Effector memory CD4-positive, alpha-beta T cell (primary cell): Measurements from ENCODE around the gene LRMDA.
A peak's percentile ranks its signal among the peaks of the same experiment; 100 is the strongest.

Experiments used
- DNase-seq, 3 donors: peaks; one replicate each; pipeline ENCODE4 v3.0.0-alpha.2; 2020
- H3K27ac ChIP-seq: 2 replicates; pipeline ENCODE4 v1.7.0; 2013; ENCODE audit warnings: mild to moderate bottlenecking, low read length, moderate library complexity; ENCODE audit not compliant: insufficient read depth, poor library complexity, severe bottlenecking
- H3K27me3 ChIP-seq: replicated peaks from 2 replicates; pipeline ENCODE4 v1.7.0; 2013; ENCODE audit warnings: mild to moderate bottlenecking, low read length; ENCODE audit not compliant: insufficient read depth, control insufficient read depth, poor library complexity, severe bottlenecking
- H3K36me3 ChIP-seq: 2 replicates; pipeline ENCODE4 v1.7.0; 2013; ENCODE audit warnings: mild to moderate bottlenecking, low read length, moderate library complexity; ENCODE audit not compliant: control insufficient read depth, insufficient read depth
- H3K4me1 ChIP-seq: 2 replicates; pipeline ENCODE4 v1.7.0; 2013; ENCODE audit warnings: low read length, mild to moderate bottlenecking; ENCODE audit not compliant: control insufficient read depth, insufficient read depth, poor library complexity, severe bottlenecking
- H3K4me3 ChIP-seq: 2 replicates; pipeline ENCODE4 v1.7.0; 2013; ENCODE audit warnings: low read length, low read depth, mild to moderate bottlenecking; ENCODE audit not compliant: insufficient read depth, poor library complexity, severe bottlenecking
- H3K9me3 ChIP-seq: 2 replicates; pipeline ENCODE4 v1.7.0; 2013; ENCODE audit warnings: mild to moderate bottlenecking, low read length, moderate library complexity; ENCODE audit not compliant: control insufficient read depth

The LRMDA gene

GRCh38 chr10:75408509-75408875 lies 22.9 kb upstream of the LRMDA start:
- peak overlapping the region; percentile 48 for H3K4me3 ChIP-seq
- peaks cover 18% of the 10 kb centered on the region for H3K4me1 ChIP-seq
- H3K36me3 ChIP-seq = no peaks in the 10 kb centered on the region
- DNase-seq = no peak
- no peaks in the 10 kb centered on the region for H3K9me3 ChIP-seq
- peaks cover 54% of the 10 kb centered on the region for H3K27me3 ChIP-seq
- no peak overlapping the region for H3K27ac ChIP-seq

GRCh38 chr10:75408911-75409885 lies 22.2 kb upstream of the LRMDA start:
- DNase-seq = no peak
- H3K9me3 ChIP-seq = no peaks in the 10 kb centered on the region

GRCh38 chr10:75410132-75411005 lies 21.1 kb upstream of the LRMDA start:
- no peaks in the 10 kb centered on the region for H3K9me3 ChIP-seq
- peaks cover 36% of the 10 kb centered on the region for H3K27me3 ChIP-seq
- no peak for DNase-seq
- no peaks in the 10 kb centered on the region for H3K36me3 ChIP-seq
- peaks cover 15% of the 10 kb centered on the region for H3K4me1 ChIP-seq
- H3K4me3 ChIP-seq = no peak overlapping the region
- H3K27ac ChIP-seq = no peak overlapping the region

More at GRCh38 chr10:75408911-75409885, 22.2 kb upstream of the LRMDA start:
- Histone ChIP-seq H3K27me3 (peaks cover 48% of the 10 kb centered on the region), H3K4me1 (peaks cover 15% of the 10 kb centered on the region), H3K36me3 (no peaks in the 10 kb centered on the region), H3K27ac (no peak overlapping the region), H3K4me3 (peak overlapping the region; percentile 48)

GRCh38 chr10:75414527-75414926 lies 16.9 kb upstream of the LRMDA start:
- H3K27me3 ChIP-seq = peaks cover 9% of the 10 kb centered on the region
- H3K4me1 ChIP-seq = no peaks in the 10 kb centered on the region
- H3K4me3 ChIP-seq = no peak overlapping the region
- H3K9me3 ChIP-seq = no peaks in the 10 kb centered on the region
- no peaks in the 10 kb centered on the region for H3K36me3 ChIP-seq
- no peak overlapping the region for H3K27ac ChIP-seq
- DNase-seq = no peak

GRCh38 chr10:75417522-75417927 lies 13.9 kb upstream of the LRMDA start:
- H3K27me3 ChIP-seq = no peaks in the 10 kb centered on the region

GRCh38 chr10:75418293-75418692 lies 13.1 kb upstream of the LRMDA start:
- DNase-seq = no peak
- H3K4me3 ChIP-seq = no peak overlapping the region
- H3K27me3 ChIP-seq = no peaks in the 10 kb centered on the region
- H3K4me1 ChIP-seq = no peaks in the 10 kb centered on the region
- no peaks in the 10 kb centered on the region for H3K9me3 ChIP-seq
- H3K27ac ChIP-seq = no peak overlapping the region
- no peaks in the 10 kb centered on the region for H3K36me3 ChIP-seq

More at GRCh38 chr10:75417522-75417927, 13.9 kb upstream of the LRMDA start:
- Histone ChIP-seq H3K9me3 (no peaks in the 10 kb centered on the region), H3K36me3 (no peaks in the 10 kb centered on the region), H3K4me1 (no peaks in the 10 kb centered on the region), H3K27ac (no peak overlapping the region), H3K4me3 (no peak overlapping the region)
- DNase-seq = no peak

GRCh38 chr10:75418712-75419111 lies 12.7 kb upstream of the LRMDA start:
- no peaks in the 10 kb centered on the region for H3K27me3 ChIP-seq
- no peak overlapping the region for H3K27ac ChIP-seq
- no peak overlapping the region for H3K4me3 ChIP-seq
- no peak for DNase-seq
- H3K9me3 ChIP-seq = no peaks in the 10 kb centered on the region
- no peaks in the 10 kb centered on the region for H3K36me3 ChIP-seq
- H3K4me1 ChIP-seq = no peaks in the 10 kb centered on the region

GRCh38 chr10:75422913-75423312 lies 8.5 kb upstream of the LRMDA start:
- no peak overlapping the region for H3K4me3 ChIP-seq
- no peaks in the 10 kb centered on the region for H3K9me3 ChIP-seq

GRCh38 chr10:75424571-75424970 lies 6.9 kb upstream of the LRMDA start:
- H3K9me3 ChIP-seq = no peaks in the 10 kb centered on the region
- H3K27me3 ChIP-seq = no peaks in the 10 kb centered on the region
- no peak overlapping the region for H3K4me3 ChIP-seq
- no peaks in the 10 kb centered on the region for H3K36me3 ChIP-seq
- H3K27ac ChIP-seq = no peak overlapping the region
- H3K4me1 ChIP-seq = no peaks in the 10 kb centered on the region
- DNase-seq = no peak

More at GRCh38 chr10:75422913-75423312, 8.5 kb upstream of the LRMDA start:
- Histone ChIP-seq H3K4me1 (no peaks in the 10 kb centered on the region), H3K27me3 (no peaks in the 10 kb centered on the region), H3K36me3 (no peaks in the 10 kb centered on the region), H3K27ac (no peak overlapping the region)
- DNase-seq = no peak
